A549 (cell line): ENCODE measurements around the gene LGALS7.

Source experiments
- BHLHE40 ChIP-seq: IDR thresholded peaks from 2 replicates; pipeline ENCODE4 v1.6.1; 2012; ENCODE audit warnings: low read depth, low read length, inconsistent platforms
- CBX2 ChIP-seq: fragments of 200-600 bp; sonication (generic); IDR thresholded peaks from 2 replicates; pipeline ENCODE4 v1.6.1; 2016; ENCODE audit warnings: low read depth, mild to moderate bottlenecking, borderline replicate concordance
- CHD2 ChIP-seq: fragments of 150-350 bp; IDR thresholded peaks from 2 replicates; pipeline ENCODE4 v1.6.1; 2014; ENCODE audit warnings: low read length; ENCODE audit not compliant: partially characterized antibody
- EHF ChIP-seq: fragments of 250-450 bp; sonication (Bioruptor Pico); IDR thresholded peaks from 2 replicates; pipeline ENCODE4 v1.5.0; 2020; ENCODE audit warnings: mild to moderate bottlenecking
- REST ChIP-seq: fragments of 200-600 bp; sonication (generic); IDR thresholded peaks from 2 replicates; pipeline ENCODE4 v1.6.1; 2016; ENCODE audit warnings: antibody characterized with exemption, mild to moderate bottlenecking, moderate library complexity
- SREBF2 ChIP-seq: fragments of 450-650 bp; IDR thresholded peaks from 2 replicates; pipeline ENCODE4 v1.6.1; 2014; ENCODE audit warnings: mild to moderate bottlenecking, moderate library complexity
- TF ChIP-seq, protein P1 (sequence below): fragments of >200 bp; sonication (Bioruptor Twin); formaldehyde crosslinking; IDR thresholded peaks from 3 replicates; pipeline ENCODE4 v1.5.1; 2016

DNA sequence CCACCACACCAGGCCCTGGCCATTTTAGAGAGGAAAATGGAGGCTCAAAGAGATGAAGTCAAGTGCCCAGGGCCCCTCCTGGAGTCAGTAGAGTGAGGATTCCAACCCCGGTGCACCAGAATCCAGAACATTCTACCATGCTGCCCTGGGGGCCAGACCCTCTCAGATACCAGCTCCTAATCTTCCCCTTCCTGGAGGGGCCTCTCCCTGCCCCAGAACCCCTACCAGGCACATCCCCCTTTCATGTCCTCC, 40.1 kb downstream of the LGALS7 start:
- TF ChIP-seq CBX2 (no peak), EHF (no peak), REST (no peak), BHLHE40 (no peak), SREBF2 (no peak), CHD2 (no peak)
- TF ChIP-seq, protein P1, sequence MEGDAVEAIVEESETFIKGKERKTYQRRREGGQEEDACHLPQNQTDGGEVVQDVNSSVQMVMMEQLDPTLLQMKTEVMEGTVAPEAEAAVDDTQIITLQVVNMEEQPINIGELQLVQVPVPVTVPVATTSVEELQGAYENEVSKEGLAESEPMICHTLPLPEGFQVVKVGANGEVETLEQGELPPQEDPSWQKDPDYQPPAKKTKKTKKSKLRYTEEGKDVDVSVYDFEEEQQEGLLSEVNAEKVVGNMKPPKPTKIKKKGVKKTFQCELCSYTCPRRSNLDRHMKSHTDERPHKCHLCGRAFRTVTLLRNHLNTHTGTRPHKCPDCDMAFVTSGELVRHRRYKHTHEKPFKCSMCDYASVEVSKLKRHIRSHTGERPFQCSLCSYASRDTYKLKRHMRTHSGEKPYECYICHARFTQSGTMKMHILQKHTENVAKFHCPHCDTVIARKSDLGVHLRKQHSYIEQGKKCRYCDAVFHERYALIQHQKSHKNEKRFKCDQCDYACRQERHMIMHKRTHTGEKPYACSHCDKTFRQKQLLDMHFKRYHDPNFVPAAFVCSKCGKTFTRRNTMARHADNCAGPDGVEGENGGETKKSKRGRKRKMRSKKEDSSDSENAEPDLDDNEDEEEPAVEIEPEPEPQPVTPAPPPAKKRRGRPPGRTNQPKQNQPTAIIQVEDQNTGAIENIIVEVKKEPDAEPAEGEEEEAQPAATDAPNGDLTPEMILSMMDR: no peak
